Cerebellar nuclear complex (tissue), 1 donor: ENCODE results near the gene TTC34.

Source experiments
- DNase-seq, 2 experiments: peaks; one replicate each; lab custom pipeline; 2025; lab: John Stamatoyannopoulos, UW

TTC34 gene

DNA sequence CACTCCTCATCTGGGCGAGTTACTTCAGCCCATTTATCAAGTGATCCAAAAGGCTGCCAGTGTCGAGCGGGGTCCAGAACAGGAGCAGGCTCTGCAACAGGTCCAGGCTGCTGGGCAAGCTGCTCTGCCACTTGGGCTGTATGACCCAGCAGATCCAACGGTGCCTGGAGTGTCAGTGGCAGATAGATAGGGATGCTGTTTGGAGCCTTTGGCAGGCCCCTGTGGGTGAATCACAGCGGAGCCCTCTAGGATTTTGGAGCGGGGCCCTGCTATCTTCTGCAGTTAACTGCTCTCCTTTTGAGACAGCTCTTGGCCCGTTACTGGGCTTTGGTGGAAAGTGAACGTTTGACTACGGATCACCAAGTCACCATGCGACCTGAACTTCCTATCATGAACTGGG lies 176.2 kb downstream of the TTC34 start:
- DNase-seq = no peak

- DNase-seq = no peak
Measured at GRCh38 chr1:2624735-2625300, 176.7 kb downstream of the TTC34 start.

- no peak for DNase-seq
Measured at GRCh38 chr1:2623571-2624337, 177.7 kb downstream of the TTC34 start.

DNA sequence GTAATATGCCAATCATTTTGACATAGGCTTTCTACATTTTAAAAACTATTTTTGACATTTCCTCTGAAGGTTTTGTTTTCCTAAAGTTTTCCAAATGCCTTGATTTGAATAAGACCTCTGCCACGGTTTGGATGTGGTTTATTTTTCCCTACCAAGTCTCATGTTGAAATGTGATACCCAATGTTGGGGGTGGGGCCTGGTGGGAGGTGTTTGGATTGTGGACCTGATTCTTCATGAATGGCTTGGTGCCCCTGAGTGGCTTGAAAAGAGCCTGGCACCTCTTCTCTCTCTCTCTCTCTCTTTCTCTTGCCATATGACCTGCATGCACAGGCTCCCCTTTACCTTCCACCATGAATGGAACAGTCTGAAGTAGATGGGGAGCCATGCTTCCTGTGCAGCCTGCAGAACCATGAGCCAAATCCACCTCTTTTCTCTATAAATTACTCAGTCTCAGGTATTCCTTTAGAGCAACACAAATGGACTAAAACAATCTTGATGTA lies 183.5 kb downstream of the TTC34 start:
- DNase-seq = no peak

DNA sequence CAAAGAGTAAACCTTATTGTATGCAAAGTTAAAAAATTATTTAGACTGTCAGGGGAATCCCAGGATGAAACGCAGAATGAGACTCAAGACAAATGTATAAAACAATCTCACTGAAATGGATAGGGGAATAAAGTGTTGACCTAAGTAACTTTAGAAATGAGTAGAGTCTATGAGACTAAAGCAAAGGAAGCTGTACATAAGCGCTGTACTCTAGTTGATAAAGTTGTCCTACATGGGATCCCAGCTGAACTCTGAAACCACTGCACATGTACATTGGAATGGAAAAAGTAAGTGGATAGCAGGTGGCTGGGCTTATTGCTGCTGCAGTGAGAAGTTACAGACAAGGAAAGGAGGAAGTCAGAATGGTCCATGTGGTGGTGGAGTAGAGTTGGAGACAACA lies 187.3 kb downstream of the TTC34 start:
- DNase-seq = no peak

DNA sequence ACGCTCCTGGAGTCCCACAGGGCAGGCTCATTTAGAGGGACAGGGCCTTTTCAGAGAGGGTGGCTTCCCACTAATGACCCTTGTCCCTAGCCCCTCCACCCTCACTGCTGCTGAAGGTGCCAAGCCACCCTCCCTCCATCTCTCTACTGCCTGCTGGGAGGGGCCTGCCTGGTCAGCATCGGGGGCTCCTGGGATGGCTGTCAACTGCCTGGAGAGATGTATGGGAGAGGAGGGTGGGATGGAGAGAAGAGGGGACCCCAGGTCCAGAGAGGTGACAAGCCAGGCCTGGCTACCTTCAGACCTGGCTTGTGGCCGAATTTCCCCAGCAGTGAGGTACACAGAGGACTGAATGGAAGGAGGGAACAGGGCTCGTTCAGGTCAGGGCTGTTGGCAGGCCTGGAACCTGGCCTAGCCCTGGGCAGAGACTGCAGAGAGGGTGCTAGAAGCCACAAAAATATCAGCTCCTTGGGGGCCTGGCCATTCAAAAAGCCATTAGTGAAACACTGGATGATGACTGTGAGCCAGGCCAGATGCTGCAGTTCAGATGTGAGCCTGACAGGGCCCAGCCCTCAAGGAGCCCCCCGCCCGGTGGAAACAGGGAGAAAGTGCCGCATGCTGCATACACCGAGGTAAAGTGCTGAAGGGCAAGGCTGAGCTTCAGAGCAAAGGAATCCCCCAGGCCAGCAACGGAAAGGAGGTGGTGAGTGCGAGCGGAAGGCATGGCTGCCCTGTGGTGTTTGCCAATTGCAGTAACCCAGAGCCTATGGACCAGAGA lies 188.7 kb downstream of the TTC34 start:
- DNase-seq = no peak

DNA sequence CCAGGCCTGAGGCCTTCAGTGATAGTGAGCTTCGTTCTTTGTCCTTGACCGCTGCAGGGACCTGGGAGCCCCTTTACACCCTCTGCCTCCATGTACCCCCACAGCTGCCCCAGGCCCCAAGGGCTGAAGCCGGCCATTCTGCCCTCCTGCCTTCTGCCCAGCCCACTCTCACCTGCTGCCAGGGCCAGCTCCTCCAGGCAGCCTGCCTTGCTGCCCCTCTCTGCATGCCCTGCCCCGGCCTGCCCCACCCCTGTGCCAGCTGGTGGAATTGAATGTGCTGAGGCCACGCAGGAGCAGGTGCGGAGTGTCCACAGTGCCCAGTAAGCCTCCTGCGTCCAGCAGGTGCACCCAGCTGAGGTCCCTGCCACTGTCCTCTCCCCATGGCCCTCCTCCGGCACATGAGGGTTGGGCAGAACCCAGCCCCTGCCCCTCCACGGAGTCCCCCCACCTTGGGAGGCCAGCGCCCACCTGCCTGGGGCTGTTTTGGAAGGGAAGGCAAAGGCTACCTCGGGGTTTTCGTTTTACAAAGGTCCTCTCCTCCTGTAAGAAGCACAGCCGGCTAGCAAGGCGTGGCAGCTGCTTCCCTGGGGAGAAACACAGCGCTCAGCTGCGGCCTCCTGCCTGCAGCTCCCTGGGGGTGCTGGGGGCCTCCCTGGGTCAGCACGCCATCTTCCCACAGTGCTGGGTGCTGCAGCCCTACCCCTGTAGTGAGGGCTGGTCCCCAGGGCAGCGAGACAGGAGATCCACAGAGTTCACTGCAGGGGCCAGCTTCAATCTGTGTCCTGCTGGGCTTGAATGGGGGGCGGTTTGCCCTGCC lies 189.7 kb downstream of the TTC34 start:
- no peak for DNase-seq

- no peak for DNase-seq
Measured at GRCh38 chr1:2611031-2611501, 190.4 kb downstream of the TTC34 start.

GRCh38 chr1:2610036-2610959 lies 191.2 kb downstream of the TTC34 start:
- DNase-seq = no peak

DNA sequence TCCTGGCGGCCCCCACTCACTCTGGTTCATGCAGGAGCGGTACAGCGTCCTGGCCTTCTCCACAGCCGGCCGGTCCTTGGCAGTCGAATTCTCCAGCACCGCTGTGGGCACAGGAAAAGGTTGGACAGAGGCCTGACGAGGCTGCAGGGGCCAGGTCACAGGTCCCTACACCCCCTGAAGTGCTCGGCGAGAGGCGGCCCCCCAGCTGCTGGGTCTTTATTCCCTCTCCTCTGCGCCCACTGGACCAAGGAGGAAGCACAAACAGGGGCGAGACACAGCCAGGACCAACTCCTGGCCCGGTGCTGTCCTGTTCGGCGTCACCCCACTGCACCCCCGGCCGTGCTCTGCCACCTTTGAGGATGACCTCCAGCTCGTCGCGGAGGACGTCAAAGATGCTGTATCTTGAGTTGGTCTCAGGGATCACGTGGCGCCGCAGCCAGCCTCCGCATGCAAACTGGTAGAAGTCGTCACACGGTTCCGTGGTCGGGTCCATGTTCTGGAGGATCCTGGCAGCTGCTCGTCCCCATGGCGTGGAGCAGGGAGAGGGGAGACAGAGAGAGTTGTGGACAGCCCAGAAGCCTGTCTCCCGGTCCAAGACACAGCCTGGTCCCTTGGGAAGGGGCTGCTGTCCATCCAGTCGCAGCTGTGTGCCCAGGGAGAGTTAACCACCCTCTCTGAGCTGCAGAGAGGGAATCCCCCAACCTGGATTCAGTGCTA lies 192.0 kb downstream of the TTC34 start:
- no peak for DNase-seq

- no peak for DNase-seq
Measured at GRCh38 chr1:2607641-2608091, 193.8 kb downstream of the TTC34 start.

GRCh38 chr1:2606881-2607621 lies 194.4 kb downstream of the TTC34 start:
- DNase-seq = no peak

DNA sequence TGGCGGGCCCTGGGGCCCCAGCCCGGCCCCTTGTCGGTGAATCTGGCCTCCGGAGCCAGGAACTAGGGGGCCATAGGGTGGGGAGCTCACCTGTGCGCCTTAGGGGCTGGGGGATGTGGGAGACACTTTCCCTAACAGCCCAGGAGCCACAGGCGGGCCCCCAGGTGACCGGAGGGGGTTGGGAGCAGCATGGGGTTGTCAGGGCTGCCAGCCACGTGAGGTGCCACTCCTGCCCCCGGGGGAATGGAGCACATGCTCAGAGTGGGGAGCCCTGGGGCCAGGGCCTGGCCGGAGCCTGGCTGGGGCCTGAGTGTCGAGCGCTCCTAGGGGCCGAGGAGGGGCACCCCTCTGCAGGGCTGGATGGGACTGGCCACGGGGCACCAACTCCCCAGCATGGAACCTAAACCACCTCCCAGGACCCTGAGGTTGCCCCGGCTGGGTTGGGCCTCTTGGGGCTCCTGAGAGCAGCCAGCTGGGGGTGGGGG lies 195.1 kb downstream of the TTC34 start:
- no peak for DNase-seq

GRCh38 chr1:2605509-2606395 lies 195.7 kb downstream of the TTC34 start:
- DNase-seq = no peak

- no peak for DNase-seq
Measured at GRCh38 chr1:2604844-2605508, 196.5 kb downstream of the TTC34 start.

GRCh38 chr1:2604156-2604843 lies 197.2 kb downstream of the TTC34 start:
- DNase-seq = no peak
